Activated CD8-positive, alpha-beta T cell treated with anti-CD3 and anti-CD28 coated beads for 36 hours (primary cell): ENCODE data around the gene MGMT. TPM values are rescaled to one million over a fixed set of nuclear protein-coding genes. Genes with fewer than 3 reads are reported as not detected.

ENCODE experiments used
- ATAC-seq: fragments of 200-7000 bp; cut with Tn5 transposase; one replicate; pipeline ENCODE4 v1.10.0; 2021; ENCODE audit warnings: mild to moderate bottlenecking, moderate library complexity
- CTCF ChIA-PET: fragments of 350-600 bp; sonication (Branson Sonifier 250); formaldehyde crosslinking; loops from one replicate; lab custom pipeline; 2021; ENCODE audit warnings: antibody characterized with exemption; lab: Charles Lee
- POLR2A ChIA-PET: fragments of 350-600 bp; sonication (Branson Sonifier 250); formaldehyde crosslinking; loops from one replicate; lab custom pipeline; 2021; ENCODE audit warnings: antibody characterized with exemption; lab: Charles Lee
- DNase-seq: peaks from one replicate; pipeline ENCODE4 v3.0.0-alpha.2; 2020
- H3K27ac Mint-ChIP-seq: one replicate; pipeline ENCODE4 v1.8.0; 2021; ENCODE audit warnings: mild to moderate bottlenecking, mixed read lengths
- H3K27me3 Mint-ChIP-seq: one replicate; pipeline ENCODE4 v1.8.0; 2021; ENCODE audit warnings: mixed read lengths
- H3K36me3 Mint-ChIP-seq: one replicate; pipeline ENCODE4 v1.8.0; 2021; ENCODE audit warnings: low read depth, mixed read lengths
- H3K4me1 Mint-ChIP-seq: one replicate; pipeline ENCODE4 v1.8.0; 2021; ENCODE audit warnings: low read depth, mixed read lengths
- H3K4me3 Mint-ChIP-seq: one replicate; pipeline ENCODE4 v1.8.0; 2021; ENCODE audit warnings: mild to moderate bottlenecking, moderate library complexity, mixed read lengths
- H3K9me3 Mint-ChIP-seq: one replicate; pipeline ENCODE4 v1.8.0; 2021; ENCODE audit warnings: mixed read lengths
- CTCF ChIP-seq: fragments of 200-600 bp; IDR thresholded peaks from one replicate; pipeline ENCODE4 v1.8.0; 2022; ENCODE audit warnings: antibody characterized with exemption, mild to moderate bottlenecking
- intact Hi-C: fragments of 100-400 bp; cut with micrococcal nuclease; formaldehyde crosslinking; loops from one replicate; pipeline ENCODE4 v1.10.0; 2022
- total RNA-seq, 2 experiments: library from RNA; stranded (reverse); gene quantifications; one replicate each; pipeline ENCODE4 v1.2.3, GENCODE V29; 2021

MGMT gene
- total RNA-seq, 2 experiments from 2014 or later, result 16.2 to 17.0 TPM

- POLR2A ChIA-PET, result no interaction called here
- Mint-ChIP-seq H3K36me3 (peaks cover 64% of the 10 kb centered on the region), H3K27me3 (no peaks in the 10 kb centered on the region), H3K27ac (no peak overlapping the region), H3K9me3 (peaks cover 5% of the 10 kb centered on the region), H3K4me1 (peaks cover 1% of the 10 kb centered on the region), H3K4me3 (no peak overlapping the region)
- no peak for TF ChIP-seq CTCF
- CTCF ChIA-PET, result interaction anchor here (0.7 kb wide), 1 partner anchor 13 kb away, joined by 3 read pairs; no protein-coding TSS in a partner anchor
- no peak for DNase-seq
- no peak for ATAC-seq
- intact Hi-C loops, result no loop called here
Measured at GRCh38 chr10:129536336-129536735, 69.3 kb downstream of the MGMT start.

GRCh38 chr10:129537151-129537550 lies 70.1 kb downstream of the MGMT start:
- Mint-ChIP-seq H3K4me1 (no peaks in the 10 kb centered on the region), H3K9me3 (peaks cover 5% of the 10 kb centered on the region), H3K27ac (no peak overlapping the region), H3K27me3 (no peaks in the 10 kb centered on the region), H3K4me3 (no peak overlapping the region), H3K36me3 (peaks cover 70% of the 10 kb centered on the region)
- POLR2A ChIA-PET, result no interaction called here
- intact Hi-C loops, result no loop called here
- no peak for DNase-seq
- CTCF ChIA-PET, result no interaction called here
- no peak for ATAC-seq
- TF ChIP-seq CTCF, result no peak

- H3K27me3 Mint-ChIP-seq, result no peaks in the 10 kb centered on the region
- TF ChIP-seq CTCF, result no peak
- H3K9me3 Mint-ChIP-seq, result peaks cover 5% of the 10 kb centered on the region
- DNase-seq, result no peak
- POLR2A ChIA-PET, result no interaction called here
- CTCF ChIA-PET, result no interaction called here
- H3K36me3 Mint-ChIP-seq, result peaks cover 79% of the 10 kb centered on the region
- H3K27ac Mint-ChIP-seq, result no peak overlapping the region
- no peak overlapping the region for H3K4me3 Mint-ChIP-seq
- H3K4me1 Mint-ChIP-seq, result no peaks in the 10 kb centered on the region
- intact Hi-C loops, result no loop called here
- no peak for ATAC-seq
Measured at GRCh38 chr10:129538236-129538635, 71.2 kb downstream of the MGMT start.

- no peak for TF ChIP-seq CTCF
- Mint-ChIP-seq H3K27ac (no peak overlapping the region), H3K4me3 (no peak overlapping the region), H3K36me3 (peaks cover 62% of the 10 kb centered on the region), H3K9me3 (peaks cover 2% of the 10 kb centered on the region), H3K27me3 (no peaks in the 10 kb centered on the region), H3K4me1 (no peaks in the 10 kb centered on the region)
- DNase-seq (no peak), ATAC-seq (no peak)
- POLR2A ChIA-PET, result no interaction called here
- intact Hi-C loops, result no loop called here
- CTCF ChIA-PET, result no interaction called here
Measured at GRCh38 chr10:129541200-129541599, 74.2 kb downstream of the MGMT start.

- Mint-ChIP-seq H3K9me3 (peaks cover under 1% of the 10 kb centered on the region), H3K4me1 (no peaks in the 10 kb centered on the region), H3K27ac (no peak overlapping the region), H3K36me3 (peaks cover 57% of the 10 kb centered on the region), H3K4me3 (no peak overlapping the region), H3K27me3 (no peaks in the 10 kb centered on the region)
- no peak for DNase-seq
- no peak for ATAC-seq
- TF ChIP-seq CTCF, result no peak
- CTCF ChIA-PET, result no interaction called here
- intact Hi-C loops, result no loop called here
- POLR2A ChIA-PET, result no interaction called here
Measured at GRCh38 chr10:129541748-129542487, 74.9 kb downstream of the MGMT start.
